K562 (cell line): ENCODE results near the gene EFR3B. TPM values are rescaled to one million over a fixed set of nuclear protein-coding genes. Genes with fewer than 3 reads are reported as not detected.

Experiments used
- ARHGAP35 ChIP-seq: fragments of 450-650 bp; IDR thresholded peaks from 2 replicates; pipeline ENCODE4 v1.6.1; 2018; ENCODE audit not compliant: partially characterized antibody
- BRCA1 ChIP-seq, 2 experiments: fragments of 450-650 bp in 1 of 2; sonication (generic) in 1 of 2; formaldehyde crosslinking in 1 of 2; IDR thresholded peaks; 2 replicates each; pipeline versions ENCODE4 v1.5.0 to v1.6.1; 2017 to 2020; ENCODE audit warnings: mild to moderate bottlenecking in 1 of 2, missing genetic modification reagents in 1 of 2
- BRF1 ChIP-seq: IDR thresholded peaks from 3 replicates; pipeline ENCODE4 v1.6.1; 2011; ENCODE audit warnings: borderline replicate concordance, mild to moderate bottlenecking; ENCODE audit not compliant: insufficient read length; ENCODE audit errors: extremely low read depth
- CBX5 ChIP-seq: IDR thresholded peaks from 2 replicates; pipeline ENCODE4 v1.6.1; 2014; ENCODE audit warnings: low read depth, borderline replicate concordance
- CBX8 ChIP-seq: fragments of 200-600 bp; sonication (generic); IDR thresholded peaks from 2 replicates; pipeline ENCODE4 v1.6.1; 2012; ENCODE audit warnings: borderline replicate concordance, mixed run types, low read depth, mild to moderate bottlenecking, moderate library complexity, mixed read lengths, low read length, control low read depth, inconsistent platforms; ENCODE audit not compliant: poor library complexity, severe bottlenecking; ENCODE audit errors: extremely low read depth
- CXXC5 ChIP-seq: fragments of 250-450 bp; sonication (Bioruptor Pico); IDR thresholded peaks from 2 replicates; pipeline ENCODE4 v1.8.0; 2022; ENCODE audit warnings: inconsistent platforms, mild to moderate bottlenecking, moderate library complexity
- ETV5 ChIP-seq: sonication (generic); formaldehyde crosslinking; IDR thresholded peaks from 2 replicates; pipeline ENCODE4 v1.4.0; 2020; ENCODE audit warnings: low read depth, mild to moderate bottlenecking, missing genetic modification reagents
- MYBL2 ChIP-seq, 2 experiments: fragments of 450-650 bp in 1 of 2; sonication (generic) in 1 of 2; formaldehyde crosslinking in 1 of 2; IDR thresholded peaks; 2 replicates each; pipeline versions ENCODE4 v1.6.1 to v1.8.1; 2017 to 2022; ENCODE audit warnings: borderline replicate concordance in 1 of 2, inconsistent platforms in 1 of 2, low read depth in 1 of 2, mild to moderate bottlenecking in 1 of 2, missing genetic modification reagents in 1 of 2, moderate library complexity in 1 of 2
- NR4A1 ChIP-seq, 2 experiments: fragments of 250-450 bp in 1 of 2; fragments of 450-650 bp in 1 of 2; sonication (Bioruptor Pico) in 1 of 2; IDR thresholded peaks; 2 replicates each; pipeline versions ENCODE4 v1.4.0 to v1.6.1; 2016 to 2020; ENCODE audit warnings: mild to moderate bottlenecking in 2 of 2, missing compliant biosample characterization in 1 of 2, missing genetic modification characterization in 1 of 2, moderate library complexity in 1 of 2
- REST ChIP-seq, 2 experiments: fragments of 450-650 bp; formaldehyde crosslinking in 1 of 2; IDR thresholded peaks; 2 replicates each; pipeline versions ENCODE4 v1.4.0 to v1.6.1; 2014 to 2020; ENCODE audit warnings: mild to moderate bottlenecking in 2 of 2, borderline replicate concordance in 1 of 2, low read depth in 1 of 2
- TCF3 ChIP-seq: sonication (generic); formaldehyde crosslinking; IDR thresholded peaks from 2 replicates; pipeline ENCODE4 v1.4.0; 2020; ENCODE audit warnings: mild to moderate bottlenecking, missing genetic modification reagents
- TCF7L2 ChIP-seq: fragments of 150-350 bp; IDR thresholded peaks from 2 replicates; pipeline ENCODE4 v1.6.1; 2016; ENCODE audit warnings: low read depth, mild to moderate bottlenecking, low read length, moderate library complexity
- THRA ChIP-seq: fragments of 450-650 bp; IDR thresholded peaks from 2 replicates; pipeline ENCODE4 v1.6.1; 2017; ENCODE audit warnings: mild to moderate bottlenecking, moderate library complexity
- ZBTB49 ChIP-seq: sonication (generic); formaldehyde crosslinking; IDR thresholded peaks from 2 replicates; pipeline ENCODE4 v1.8.0; 2022; ENCODE audit warnings: missing genetic modification reagents, mild to moderate bottlenecking, borderline replicate concordance
- polyA plus RNA-seq, 8 experiments: library from polyadenylated mRNA; depleted of rRNA in 4 of 8; stranded (reverse) in 5 of 8; unstranded in 3 of 8; fragments of >200 nt; fragmentation: Nextera tagmentation in 2 of 8; fragmentation: Illumina TruSeq in 1 of 8; extraction: Ambion mirVana in 2 of 8; extraction: Trizol in 1 of 8; gene quantifications; 2 replicates each; pipeline versions ENCODE4 v1.2.1 to v1.2.3, GENCODE V29; 2011 to 2014; ENCODE audit warnings: inconsistent platforms in 1 of 8, missing spikeins in 1 of 8
- total RNA-seq, 7 experiments: library from RNA; depleted of rRNA in 6 of 7; stranded (reverse); fragments of >200 nt in 6 of 7; fragmentation: Illumina TruSeq in 2 of 7; extraction: Trizol in 2 of 7; gene quantifications; 2 replicates each; pipeline versions ENCODE4 v1.2.1 to v1.2.3, GENCODE V29; 2011 to 2021; ENCODE audit warnings: low replicate concordance in 1 of 7

The EFR3B gene
- total and polyA plus RNA-seq, 9 of the 15 experiments (the other 6 are each of a cell fraction or from before 2014, with no cell fraction given): not detected

- no peak for TF ChIP-seq THRA
- peak; percentile 46 for TF ChIP-seq CXXC5 (CRISPR knock-in tag)
- TF ChIP-seq REST (IDR thresholded peaks at IDR 0.05; ENCODE audit: borderline replicate concordance): peak; percentile 78
- TF ChIP-seq REST (CRISPR knock-in tag; IDR thresholded peaks at IDR 0.05; ENCODE audit: low read depth): no peak
- no peak for TF ChIP-seq TCF7L2
- no peak for TF ChIP-seq BRF1
- no peak for TF ChIP-seq TCF3 (CRISPR knock-in tag)
- TF ChIP-seq MYBL2 (IDR thresholded peaks at IDR 0.05; ENCODE audit: low read depth): no peak
- TF ChIP-seq MYBL2 (CRISPR knock-in tag; IDR thresholded peaks at IDR 0.05; ENCODE audit: borderline replicate concordance): no peak
- TF ChIP-seq BRCA1 (IDR thresholded peaks at IDR 0.05): no peak
- no peak for TF ChIP-seq BRCA1 (CRISPR knock-in tag; IDR thresholded peaks at IDR 0.05)
- no peak for TF ChIP-seq NR4A1 (CRISPR knock-in tag; IDR thresholded peaks at IDR 0.05)
- no peak for TF ChIP-seq NR4A1 (tag; IDR thresholded peaks at IDR 0.05)
- no peak for TF ChIP-seq ZBTB49 (CRISPR knock-in tag)
- TF ChIP-seq CBX8: no peak
- no peak for TF ChIP-seq ETV5 (CRISPR knock-in tag)
- no peak for TF ChIP-seq ARHGAP35
- no peak for TF ChIP-seq CBX5
Measured at GRCh38 chr2:25041928-25042320, at the start of gene EFR3B (continued).
